ENCODE data around the gene INHBC. TPM values are rescaled to one million over a fixed set of nuclear protein-coding genes. Genes with fewer than 3 reads are reported as not detected.
"Not testable (repeated sequence)": the region's sequence is repeated elsewhere in the genome, so short reads cannot be mapped to it uniquely, and the experiment has no call there.

INHBC gene
- total RNA-seq, 1 experiment from 2014 or later, result 0.20 TPM

DNA sequence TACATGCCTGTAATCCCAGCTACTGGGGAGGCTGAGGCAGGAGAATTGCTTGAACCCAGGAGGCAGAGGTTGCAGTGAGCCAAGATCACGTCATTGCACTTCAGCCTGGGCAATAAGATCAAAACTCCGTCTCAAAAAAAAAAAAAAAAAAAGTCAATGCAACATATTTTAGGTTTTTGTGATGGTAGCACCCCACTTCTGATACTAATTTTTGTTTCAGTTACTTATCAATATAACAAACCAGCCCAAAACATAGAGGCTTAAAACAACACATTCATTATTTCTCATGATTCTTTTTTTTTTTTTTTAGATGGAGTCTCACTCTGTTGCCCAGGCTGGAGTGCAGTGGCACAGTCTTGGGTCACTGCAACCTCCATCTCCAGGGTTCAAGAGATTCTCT lies 6.8 kb downstream of the INHBC start:
- H3K79me2 ChIP-seq (ENCODE audit: insufficient read depth, low read length); RAD21 ChIA-PET (ENCODE audit: low non-redundant PET in 1 of 2, low total read pairs in 2 of 2, uncharacterized antibody in 2 of 2, unreplicated experiment in 2 of 2); H3K27ac ChIP-seq (ENCODE audit: low read depth, low read length); H3K4me1 ChIP-seq (ENCODE audit: control insufficient read depth in 1 of 2, insufficient read depth in 2 of 2, low read length in 2 of 2); H3K36me3 ChIP-seq (ENCODE audit: control insufficient read depth in 1 of 2, insufficient read depth in 2 of 2, low read length in 2 of 2); H3K27me3 ChIP-seq (ENCODE audit: insufficient read depth, low read length); H3K9ac ChIP-seq (ENCODE audit: low read length); H2AFZ ChIP-seq (ENCODE audit: low read depth, low read length, poor library complexity, severe bottlenecking); BruUV-seq (replicated peaks); H3K4me3 ChIP-seq (replicated peaks in 1 of 2; ENCODE audit: low read depth in 1 of 2, low read length in 2 of 2); H3K9me2 ChIP-seq (ENCODE audit: insufficient read depth); intact Hi-C loops (cut with micrococcal nuclease); DNase-seq (ENCODE audit: low read depth, low spot score); ATAC-seq; H3K4me2 ChIP-seq (ENCODE audit: low read length); POLR2A ChIA-PET; H3K9me3 ChIP-seq (ENCODE audit: control insufficient read depth in 1 of 2, insufficient read depth in 1 of 2, low read depth in 1 of 2, low read length in 2 of 2); H4K20me1 ChIP-seq (ENCODE audit: insufficient read depth): not testable (repeated sequence)
- CTCF ChIA-PET, result interaction anchor here (1.4 kb wide), 1 partner anchor 14 kb away, joined by 4 read pairs; the partner anchor contains the start of gene INHBE

DNA sequence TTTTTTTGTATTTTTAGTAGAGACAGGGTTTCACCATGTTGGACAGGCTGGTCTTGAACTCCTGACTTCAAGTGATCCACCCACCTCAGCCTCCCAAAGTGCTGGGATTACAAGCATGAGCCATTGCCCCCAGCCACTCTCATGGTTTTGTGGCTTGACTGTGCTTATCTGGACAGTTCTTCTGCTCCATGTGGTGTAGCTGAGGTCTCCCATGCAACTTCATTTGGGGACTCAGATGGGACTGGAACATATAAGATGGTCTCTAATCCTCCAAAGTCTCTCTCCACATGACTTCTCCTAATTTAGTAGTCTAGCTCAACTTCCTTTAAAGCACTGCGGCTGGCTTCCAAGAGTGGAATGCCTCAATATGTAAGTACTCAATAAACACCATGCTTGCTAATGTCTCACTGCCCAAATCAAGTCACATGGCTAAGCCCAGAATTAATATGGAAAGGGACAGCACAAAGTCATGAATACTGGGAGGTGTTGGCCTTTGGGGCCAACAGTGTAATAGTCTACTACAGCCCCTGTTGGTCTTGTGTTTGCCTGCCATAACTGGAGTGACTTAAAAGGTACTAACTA lies 7.4 kb downstream of the INHBC start:
- Histone ChIP-seq H3K4me1 (ENCODE audit: control insufficient read depth in 1 of 2, insufficient read depth in 2 of 2, low read length in 2 of 2) (no peaks in the 10 kb centered on the region), H3K36me3 (ENCODE audit: control insufficient read depth in 1 of 2, insufficient read depth in 2 of 2, low read length in 2 of 2) (no peaks in the 10 kb centered on the region), H3K4me3 (replicated peaks in 1 of 2; ENCODE audit: low read depth in 1 of 2, low read length in 2 of 2) (no peak overlapping the region), H3K9ac (ENCODE audit: low read length) (no peak overlapping the region), H3K9me3 (ENCODE audit: control insufficient read depth in 1 of 2, insufficient read depth in 1 of 2, low read depth in 1 of 2, low read length in 2 of 2) (peaks cover 0 to 8% of the 10 kb centered on the region in 2 experiments; a peak in 1 of 4 replicates), H3K79me2 (ENCODE audit: insufficient read depth, low read length) (no peaks in the 10 kb centered on the region), H3K4me2 (ENCODE audit: low read length) (no peak overlapping the region), H3K9me2 (ENCODE audit: insufficient read depth) (no peaks in the 10 kb centered on the region), H2AFZ (ENCODE audit: low read depth, low read length, poor library complexity, severe bottlenecking) (no peak overlapping the region), H4K20me1 (ENCODE audit: insufficient read depth) (no peaks in the 10 kb centered on the region), H3K27me3 (ENCODE audit: insufficient read depth, low read length) (no peaks in the 10 kb centered on the region), H3K27ac (ENCODE audit: low read depth, low read length) (no peak overlapping the region)
- CTCF ChIA-PET, result interaction anchor here (1.4 kb wide), 1 partner anchor 14 kb away, joined by 4 read pairs; the partner anchor contains the start of gene INHBE
- intact Hi-C loops (cut with micrococcal nuclease), result no loop called here
- BruUV-seq (replicated peaks), result no TSS peak
- RAD21 ChIA-PET (ENCODE audit: low non-redundant PET in 1 of 2, low total read pairs in 2 of 2, uncharacterized antibody in 2 of 2, unreplicated experiment in 2 of 2), result no interaction called here
- no peak for ATAC-seq
- DNase-seq (ENCODE audit: low read depth, low spot score), result no peak
- POLR2A ChIA-PET, result no interaction called here
- TF ChIP-seq, protein P1, sequence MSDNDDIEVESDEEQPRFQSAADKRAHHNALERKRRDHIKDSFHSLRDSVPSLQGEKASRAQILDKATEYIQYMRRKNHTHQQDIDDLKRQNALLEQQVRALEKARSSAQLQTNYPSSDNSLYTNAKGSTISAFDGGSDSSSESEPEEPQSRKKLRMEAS (IDR thresholded peaks at IDR 0.05), result no peak
- TF ChIP-seq, protein P2, sequence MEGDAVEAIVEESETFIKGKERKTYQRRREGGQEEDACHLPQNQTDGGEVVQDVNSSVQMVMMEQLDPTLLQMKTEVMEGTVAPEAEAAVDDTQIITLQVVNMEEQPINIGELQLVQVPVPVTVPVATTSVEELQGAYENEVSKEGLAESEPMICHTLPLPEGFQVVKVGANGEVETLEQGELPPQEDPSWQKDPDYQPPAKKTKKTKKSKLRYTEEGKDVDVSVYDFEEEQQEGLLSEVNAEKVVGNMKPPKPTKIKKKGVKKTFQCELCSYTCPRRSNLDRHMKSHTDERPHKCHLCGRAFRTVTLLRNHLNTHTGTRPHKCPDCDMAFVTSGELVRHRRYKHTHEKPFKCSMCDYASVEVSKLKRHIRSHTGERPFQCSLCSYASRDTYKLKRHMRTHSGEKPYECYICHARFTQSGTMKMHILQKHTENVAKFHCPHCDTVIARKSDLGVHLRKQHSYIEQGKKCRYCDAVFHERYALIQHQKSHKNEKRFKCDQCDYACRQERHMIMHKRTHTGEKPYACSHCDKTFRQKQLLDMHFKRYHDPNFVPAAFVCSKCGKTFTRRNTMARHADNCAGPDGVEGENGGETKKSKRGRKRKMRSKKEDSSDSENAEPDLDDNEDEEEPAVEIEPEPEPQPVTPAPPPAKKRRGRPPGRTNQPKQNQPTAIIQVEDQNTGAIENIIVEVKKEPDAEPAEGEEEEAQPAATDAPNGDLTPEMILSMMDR (IDR thresholded peaks at IDR 0.05 in 2 of 3, conservative IDR thresholded peaks at IDR 0.05 in 1 of 3; ENCODE audit: borderline replicate concordance in 1 of 3, insufficient read depth in 1 of 3, low read depth in 2 of 3, low read length in 2 of 3), result no peak
- TF ChIP-seq EZH2phosphoT487 (IDR thresholded peaks at IDR 0.05; ENCODE audit: borderline replicate concordance) (no peak), SP1 (IDR thresholded peaks at IDR 0.05; ENCODE audit: low read depth) (no peak), SRF (IDR thresholded peaks at IDR 0.05; ENCODE audit: low read depth) (no peak), JUND (IDR thresholded peaks at IDR 0.05) (no peak), EGR1 (IDR thresholded peaks at IDR 0.05; ENCODE audit: low read depth) (no peak), TCF7L2 (IDR thresholded peaks at IDR 0.05; ENCODE audit: borderline replicate concordance, extremely low read depth, insufficient read depth, insufficient read length) (no peak), SIN3A (IDR thresholded peaks at IDR 0.05; ENCODE audit: low read depth) (no peak), RAD21 (IDR thresholded peaks at IDR 0.05; ENCODE audit: low read depth) (no peak), YY1 (IDR thresholded peaks at IDR 0.05; ENCODE audit: extremely low read depth, insufficient replicate concordance, low read depth, low read length) (no peak), CEBPB (IDR thresholded peaks at IDR 0.05; ENCODE audit: low read depth) (no peak)
- TF ChIP-seq, protein P3, sequence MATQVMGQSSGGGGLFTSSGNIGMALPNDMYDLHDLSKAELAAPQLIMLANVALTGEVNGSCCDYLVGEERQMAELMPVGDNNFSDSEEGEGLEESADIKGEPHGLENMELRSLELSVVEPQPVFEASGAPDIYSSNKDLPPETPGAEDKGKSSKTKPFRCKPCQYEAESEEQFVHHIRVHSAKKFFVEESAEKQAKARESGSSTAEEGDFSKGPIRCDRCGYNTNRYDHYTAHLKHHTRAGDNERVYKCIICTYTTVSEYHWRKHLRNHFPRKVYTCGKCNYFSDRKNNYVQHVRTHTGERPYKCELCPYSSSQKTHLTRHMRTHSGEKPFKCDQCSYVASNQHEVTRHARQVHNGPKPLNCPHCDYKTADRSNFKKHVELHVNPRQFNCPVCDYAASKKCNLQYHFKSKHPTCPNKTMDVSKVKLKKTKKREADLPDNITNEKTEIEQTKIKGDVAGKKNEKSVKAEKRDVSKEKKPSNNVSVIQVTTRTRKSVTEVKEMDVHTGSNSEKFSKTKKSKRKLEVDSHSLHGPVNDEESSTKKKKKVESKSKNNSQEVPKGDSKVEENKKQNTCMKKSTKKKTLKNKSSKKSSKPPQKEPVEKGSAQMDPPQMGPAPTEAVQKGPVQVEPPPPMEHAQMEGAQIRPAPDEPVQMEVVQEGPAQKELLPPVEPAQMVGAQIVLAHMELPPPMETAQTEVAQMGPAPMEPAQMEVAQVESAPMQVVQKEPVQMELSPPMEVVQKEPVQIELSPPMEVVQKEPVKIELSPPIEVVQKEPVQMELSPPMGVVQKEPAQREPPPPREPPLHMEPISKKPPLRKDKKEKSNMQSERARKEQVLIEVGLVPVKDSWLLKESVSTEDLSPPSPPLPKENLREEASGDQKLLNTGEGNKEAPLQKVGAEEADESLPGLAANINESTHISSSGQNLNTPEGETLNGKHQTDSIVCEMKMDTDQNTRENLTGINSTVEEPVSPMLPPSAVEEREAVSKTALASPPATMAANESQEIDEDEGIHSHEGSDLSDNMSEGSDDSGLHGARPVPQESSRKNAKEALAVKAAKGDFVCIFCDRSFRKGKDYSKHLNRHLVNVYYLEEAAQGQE (IDR thresholded peaks at IDR 0.05; ENCODE audit: low read depth), result no peak
